Measurements from ENCODE around the gene MEGF6.

The MEGF6 gene

DNA sequence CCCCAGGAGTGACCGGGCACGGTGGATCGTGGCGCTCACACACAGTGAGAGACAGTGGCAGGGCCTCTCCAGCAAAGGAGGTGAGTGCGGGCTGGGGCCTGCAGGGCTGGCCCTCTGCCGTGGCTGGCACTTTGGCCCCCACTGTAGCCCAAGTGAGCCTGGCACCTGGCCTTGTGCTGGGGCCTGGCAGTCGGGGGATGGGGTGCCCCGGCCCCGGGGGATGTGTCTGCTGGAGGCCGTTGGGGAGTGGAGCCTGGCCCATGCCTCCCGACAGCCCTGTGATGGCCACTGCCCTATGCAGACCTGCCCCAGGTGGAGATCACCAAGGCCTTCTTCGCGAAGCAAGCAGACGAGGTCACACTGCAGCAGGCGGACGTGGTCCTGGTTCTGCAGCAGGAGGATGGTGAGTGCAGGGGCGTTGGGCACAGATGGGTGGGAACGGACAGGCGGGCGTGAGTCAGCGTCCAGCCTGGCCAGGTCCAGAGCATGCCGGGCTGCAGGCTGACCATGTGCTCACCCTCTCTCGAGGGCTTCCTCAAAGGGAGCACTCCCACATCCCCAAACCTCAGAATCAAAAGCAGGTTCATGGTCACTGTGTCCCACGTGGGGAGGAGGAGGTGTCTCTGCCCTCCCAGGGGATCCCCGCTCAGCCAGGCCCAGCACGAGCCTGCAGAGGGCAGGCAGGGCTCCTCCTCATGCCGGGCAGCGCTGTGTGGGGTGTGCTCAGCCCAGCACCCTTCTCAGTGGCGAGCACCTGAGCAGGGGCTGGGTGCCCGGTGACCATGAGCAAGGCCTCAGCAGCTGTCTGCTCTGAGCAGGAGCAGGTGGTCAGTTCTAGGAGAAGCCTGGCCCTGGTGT is 131.6 kb downstream of the MEGF6 start:
- DNase-seq = no peak

GRCh38 chr1:3478187-3478586 is 133.1 kb downstream of the MEGF6 start:
- no peak for DNase-seq

GRCh38 chr1:3477241-3477995 is 133.9 kb downstream of the MEGF6 start:
- DNase-seq = no peak

DNA sequence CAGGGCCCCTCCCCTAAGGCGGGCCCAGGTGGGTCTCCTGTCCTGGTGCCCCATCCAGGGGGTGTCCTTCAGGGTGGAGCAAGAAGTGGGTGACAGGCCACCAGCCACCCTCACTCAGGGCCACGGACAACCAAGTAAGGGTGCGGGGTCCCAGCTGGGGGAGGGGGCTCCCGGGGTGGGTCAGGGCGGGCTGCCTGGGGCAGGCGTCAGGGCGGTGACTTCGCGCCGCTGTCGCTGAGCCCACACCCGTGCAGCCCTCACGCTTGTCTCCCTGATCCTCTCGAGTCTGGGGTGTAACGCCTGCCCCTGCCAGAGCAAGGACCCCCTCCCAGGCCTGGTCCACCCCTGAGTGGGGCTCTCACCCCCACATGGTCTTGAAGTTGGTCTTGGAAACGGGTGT is 134.6 kb downstream of the MEGF6 start:
- DNase-seq = no peak

DNA sequence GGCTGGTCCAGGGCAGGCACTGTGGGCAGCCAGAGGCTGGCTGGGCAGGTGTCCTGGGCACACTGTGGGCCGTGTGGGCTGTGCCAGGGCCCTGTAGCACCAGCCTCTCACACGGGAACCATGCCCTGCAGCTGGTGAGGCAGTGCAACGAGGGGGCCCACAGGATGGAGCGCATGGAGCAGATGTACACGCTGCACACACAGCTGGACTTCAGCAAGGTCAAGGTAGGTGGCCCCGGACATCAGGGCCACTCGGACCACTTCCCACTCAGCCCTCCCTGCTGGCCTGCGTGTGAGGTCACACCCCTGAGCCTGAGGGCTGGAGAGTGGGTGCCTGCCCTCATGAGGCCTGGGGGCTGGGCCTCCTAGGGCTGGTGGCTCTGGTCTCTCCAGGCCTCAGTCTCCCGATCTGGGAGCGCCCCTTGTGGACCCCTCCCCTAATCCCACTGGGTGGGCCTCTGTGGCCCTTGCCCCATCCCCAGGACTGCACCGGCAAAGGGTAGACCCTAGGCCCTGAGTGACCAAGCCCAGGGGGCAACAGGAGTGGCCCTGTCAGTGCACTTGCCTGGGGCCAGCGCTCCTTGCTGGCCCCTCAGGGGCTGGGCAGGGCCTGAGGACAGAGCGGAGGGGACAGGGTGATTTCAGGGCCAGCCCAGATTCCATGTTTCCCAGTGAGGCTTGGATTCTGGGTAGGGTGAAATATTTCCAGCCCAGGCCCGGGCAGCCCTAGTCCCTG is 135.3 kb downstream of the MEGF6 start:
- no peak for DNase-seq

GRCh38 chr1:3474421-3474820 is 136.9 kb downstream of the MEGF6 start:
- DNase-seq = no peak

GRCh38 chr1:3474016-3474415 is 137.3 kb downstream of the MEGF6 start:
- no peak for DNase-seq

- DNase-seq = no peak
Observed at GRCh38 chr1:3473381-3473844, 137.9 kb downstream of the MEGF6 start.

DNA sequence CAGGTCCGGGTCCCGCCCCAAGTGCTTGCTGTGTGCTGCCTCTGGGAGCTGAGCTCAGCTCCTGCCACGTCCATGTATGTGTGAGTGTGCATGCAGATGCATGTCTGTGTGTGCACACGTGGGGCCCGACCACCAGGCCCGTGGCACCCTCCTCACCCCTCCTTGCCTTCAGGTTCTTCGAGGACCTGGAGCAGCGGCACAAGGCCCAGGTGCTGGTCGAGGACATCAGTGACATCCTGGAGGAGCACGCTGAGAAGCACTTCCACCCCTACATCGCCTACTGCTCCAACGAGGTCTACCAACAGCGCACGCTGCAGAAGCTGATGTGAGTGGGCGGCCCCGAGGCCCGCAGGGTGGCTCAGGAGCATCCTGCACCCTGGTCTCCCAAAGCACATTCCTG is 138.4 kb downstream of the MEGF6 start:
- no peak for DNase-seq

DNA sequence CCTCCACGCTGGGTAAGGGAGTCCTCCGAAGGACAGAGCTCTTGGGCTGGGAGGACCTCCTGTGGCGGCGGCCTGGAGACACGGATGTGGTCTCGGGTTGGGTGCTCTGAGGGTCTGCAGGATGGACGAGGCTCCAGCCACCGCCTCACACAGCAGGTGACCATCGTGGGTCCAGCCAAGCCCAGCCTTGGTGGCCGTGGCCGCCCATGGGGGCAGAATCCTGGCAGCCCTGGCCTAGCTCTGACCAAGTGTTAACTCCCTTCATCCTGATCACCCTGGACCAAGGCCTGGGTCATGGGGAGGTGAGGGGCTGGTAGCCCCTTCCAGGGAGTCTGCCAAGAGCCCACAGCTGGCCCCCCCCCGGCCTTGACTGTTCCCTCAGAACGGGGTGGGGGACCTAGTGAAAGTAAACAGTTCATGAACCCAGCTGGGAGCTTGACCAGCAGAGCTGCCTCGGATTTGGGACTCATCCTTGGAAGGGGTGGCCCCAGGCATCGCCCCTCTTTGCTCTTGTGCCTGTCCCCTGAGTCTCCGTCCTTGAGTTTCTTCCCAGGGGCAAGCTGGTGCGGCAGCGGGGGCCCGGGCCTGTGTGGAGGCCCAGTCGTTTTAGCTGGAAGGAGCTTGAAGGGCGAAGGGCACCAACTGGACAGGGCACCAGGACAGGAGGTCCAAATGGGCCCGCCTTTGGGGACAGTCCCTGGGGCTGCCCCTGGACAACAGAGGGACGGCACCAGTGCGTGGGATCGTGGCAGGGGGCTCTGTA is 139.0 kb downstream of the MEGF6 start:
- DNase-seq = no peak

- DNase-seq = no peak
Observed at GRCh38 chr1:3471356-3472087, 139.8 kb downstream of the MEGF6 start.

DNA sequence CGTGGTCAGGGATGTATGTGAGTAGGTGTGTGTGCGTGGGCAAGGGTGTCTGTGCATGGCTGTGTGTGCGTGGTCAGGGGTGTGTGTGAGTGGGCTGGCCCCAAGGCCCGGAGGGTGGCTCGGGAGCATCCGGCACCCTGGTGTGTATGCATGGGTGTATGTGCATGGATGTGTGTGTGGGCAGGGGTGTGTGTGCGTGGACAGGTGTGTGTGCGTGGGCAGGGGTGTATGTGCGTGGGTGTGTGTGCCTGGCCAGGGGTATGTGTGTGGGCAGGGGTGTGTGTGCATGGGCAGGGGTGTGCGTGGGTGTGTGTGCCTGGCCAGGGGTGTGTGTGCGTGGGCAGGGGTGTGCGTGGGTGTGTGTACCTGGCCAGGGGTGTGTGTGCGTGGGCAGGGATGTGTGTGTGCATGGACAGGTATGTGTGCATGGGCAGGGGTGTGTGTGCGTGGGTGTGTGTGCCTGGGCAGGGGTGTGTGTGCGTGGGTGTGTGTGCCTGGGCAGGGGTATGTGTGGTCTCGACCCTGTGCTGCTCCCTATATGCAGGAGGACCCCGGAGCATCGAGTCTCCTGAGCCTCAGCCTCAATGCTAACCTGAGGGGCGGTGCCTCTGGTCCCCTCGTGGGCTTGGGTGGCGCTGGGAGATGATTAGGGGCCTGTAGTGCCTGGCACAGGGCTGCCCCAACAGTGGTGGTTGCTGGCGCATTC is 140.5 kb downstream of the MEGF6 start:
- no peak for DNase-seq

- DNase-seq = no peak
Observed at GRCh38 chr1:3469849-3470649, 141.3 kb downstream of the MEGF6 start.

DNA sequence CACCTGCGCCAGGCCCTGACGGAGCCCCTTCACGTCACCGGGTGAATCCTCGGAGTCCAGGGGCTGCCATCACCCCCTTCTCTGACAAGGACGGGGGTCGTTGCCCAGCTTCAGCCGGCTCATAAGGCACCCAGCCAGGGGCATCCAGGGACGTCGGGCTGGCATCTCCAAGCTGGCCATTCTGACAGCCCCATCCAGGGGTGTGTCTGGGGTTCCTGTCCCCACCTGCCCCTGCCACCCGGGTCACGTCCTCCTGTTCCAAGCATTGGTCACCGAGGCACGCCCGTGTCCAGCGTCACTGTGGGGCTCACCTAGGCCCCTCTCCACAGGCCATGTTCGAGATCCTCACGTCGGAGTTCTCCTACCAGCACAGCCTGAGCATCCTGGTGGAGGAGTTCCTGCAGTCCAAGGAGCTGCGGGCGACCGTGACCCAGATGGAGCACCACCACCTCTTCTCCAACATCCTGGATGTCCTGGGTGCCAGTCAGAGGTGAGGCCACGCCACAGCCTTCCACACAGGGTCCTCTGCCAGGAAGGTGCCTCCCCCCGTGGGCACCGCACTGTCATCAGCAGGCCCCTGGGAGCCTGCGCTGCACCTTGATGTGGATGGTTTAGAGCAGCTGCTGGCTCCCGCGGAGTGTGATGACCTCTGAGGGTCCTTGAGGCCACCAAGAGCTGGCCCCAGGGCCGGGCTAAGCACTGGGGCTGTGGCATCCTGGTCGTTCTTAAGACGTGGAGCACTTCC is 142.0 kb downstream of the MEGF6 start:
- no peak for DNase-seq

DNA sequence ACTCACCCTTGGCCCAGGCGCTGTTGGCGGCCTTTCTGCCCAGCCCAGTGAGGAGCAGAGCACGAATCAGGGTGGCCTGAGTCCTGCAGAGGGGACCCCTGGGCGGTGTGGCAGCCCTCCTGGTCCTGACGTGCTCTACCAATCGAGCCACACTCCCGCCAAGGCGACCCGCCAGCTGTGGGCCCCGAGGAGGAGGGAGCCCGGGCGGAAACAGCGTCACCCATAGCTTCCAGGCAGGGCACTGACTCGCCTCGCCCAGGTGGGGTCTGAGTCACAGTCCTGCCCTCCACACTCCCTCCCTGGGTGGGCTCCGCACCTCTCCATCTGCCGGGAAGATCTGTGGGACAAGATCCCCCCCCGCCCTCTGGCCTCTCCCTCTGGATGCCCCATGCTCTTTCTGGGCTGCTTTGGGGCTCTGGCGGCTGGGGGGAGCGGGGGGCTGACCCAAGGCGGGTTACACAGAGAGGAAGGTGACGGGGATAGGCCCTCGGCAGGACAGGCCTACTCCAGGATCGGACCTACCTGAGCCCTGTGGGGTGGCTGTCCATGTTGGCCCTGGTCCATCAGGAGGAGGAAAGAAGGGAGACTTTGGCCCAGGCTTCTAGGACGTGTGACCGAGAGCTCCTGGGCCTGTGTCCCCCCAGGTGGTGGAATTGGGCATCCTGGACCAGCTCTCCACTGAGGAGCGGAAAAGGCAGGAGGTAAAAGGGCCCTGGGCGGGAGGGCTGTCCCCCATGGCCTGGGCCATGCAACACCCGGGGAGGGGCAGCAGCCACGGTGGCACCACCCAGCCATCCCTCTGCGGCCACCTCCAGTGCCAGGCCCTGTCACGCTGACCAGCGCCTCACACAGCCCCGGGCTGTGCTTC is 142.8 kb downstream of the MEGF6 start:
- DNase-seq = no peak

DNA sequence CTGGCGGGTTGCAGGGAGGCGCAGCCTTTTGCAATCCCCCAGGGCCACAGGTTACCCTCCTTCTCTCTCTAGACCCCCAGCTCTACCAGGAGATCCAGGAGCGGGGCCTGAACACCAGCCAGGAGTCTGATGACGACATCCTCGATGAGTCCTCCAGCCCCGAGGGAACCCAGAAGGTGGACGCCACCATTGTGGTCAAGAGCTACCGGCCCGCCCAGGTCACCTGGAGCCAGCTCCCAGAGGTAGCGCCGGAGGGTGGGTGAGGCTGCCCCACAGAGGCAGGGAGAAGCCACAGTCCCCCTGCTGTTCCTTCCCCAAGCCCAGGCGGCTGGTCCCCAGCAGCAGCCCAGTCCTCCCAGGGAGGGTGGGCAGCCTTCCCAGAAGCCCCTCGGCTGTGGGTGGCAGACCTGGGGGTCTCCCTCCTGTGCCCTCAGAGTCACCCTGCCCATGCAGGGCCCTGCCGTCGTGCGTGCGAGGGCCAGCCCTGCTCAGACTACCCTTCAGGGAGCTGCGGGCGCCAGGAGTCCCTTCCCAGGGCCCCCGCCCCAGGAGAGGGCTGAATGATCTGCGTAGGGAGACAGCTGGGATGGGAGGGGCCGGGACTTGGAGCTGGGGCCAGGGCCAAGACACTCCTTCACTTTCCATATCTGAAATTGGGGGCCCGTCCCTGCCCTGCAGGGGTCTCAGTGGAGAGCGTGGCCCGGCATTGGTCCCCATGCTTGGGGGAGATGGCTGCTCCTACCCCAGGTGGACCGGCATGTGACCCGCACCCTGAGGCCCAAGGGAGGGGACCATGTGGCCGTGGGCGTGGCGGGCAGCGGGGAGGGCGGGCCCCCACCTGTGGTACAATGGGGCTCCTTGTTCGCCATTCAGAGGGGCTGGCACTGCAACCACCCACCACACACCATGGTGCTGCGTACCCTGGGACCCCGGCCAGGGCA is 143.9 kb downstream of the MEGF6 start:
- no peak for DNase-seq

DNA sequence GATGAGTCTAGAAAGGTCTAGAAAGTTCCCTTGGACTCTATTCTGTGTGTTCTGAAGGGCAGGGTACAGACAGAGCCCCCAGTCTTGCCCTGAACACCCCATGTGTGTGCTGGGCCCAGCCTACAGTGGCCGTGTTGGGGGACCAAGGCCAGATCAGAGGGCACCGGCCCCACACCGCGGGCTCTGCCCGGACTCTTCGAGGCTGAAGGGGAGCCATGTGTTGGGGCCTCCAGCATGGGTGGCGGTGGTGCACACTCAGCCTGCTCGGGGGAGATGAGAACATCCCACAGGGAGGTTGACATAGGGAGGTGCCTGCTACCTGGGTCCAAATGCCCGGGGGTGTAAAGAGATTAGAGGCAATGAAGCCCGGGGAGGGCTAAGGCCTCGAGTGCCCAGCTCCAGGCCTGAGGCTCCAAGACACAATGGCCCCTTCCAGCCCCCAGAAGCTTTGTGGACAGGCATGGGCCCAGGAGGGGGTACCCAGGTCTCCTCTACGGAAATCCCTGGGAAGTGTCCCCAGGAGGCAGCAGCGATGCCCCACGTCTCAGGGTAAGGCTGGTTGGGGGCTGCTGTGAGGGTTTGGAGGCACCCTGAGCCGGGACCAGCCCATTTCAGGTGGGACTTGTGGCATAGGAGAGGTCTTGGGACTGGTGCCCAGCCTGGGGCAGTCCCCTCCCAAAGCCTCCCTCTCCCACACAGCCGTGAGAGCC is 144.8 kb downstream of the MEGF6 start:
- DNase-seq = no peak
